ENCODE measurements around the gene BMF. TPM values are rescaled to one million over a fixed set of nuclear protein-coding genes. Genes with fewer than 3 reads are reported as not detected.

The BMF gene
- total RNA-seq, 2 experiments from 2014 or later: 4.8 to 11.1 TPM

GRCh38 chr15:40050788-40051470 lies 57.8 kb downstream of the BMF start:
- intact Hi-C loops (cut with micrococcal nuclease; ENCODE audit: unreplicated experiment): loop anchor here (5.0 kb wide), 1 partner anchor 271 kb away; the partner anchor contains the start of gene INAFM2
- TF ChIP-seq CTCF (conservative IDR thresholded peaks at IDR 0.05; ENCODE audit: low read length): no peak

GRCh38 chr15:40048926-40049475 lies 59.7 kb downstream of the BMF start:
- H3K27ac ChIP-seq (ENCODE audit: low read depth, low read length, poor library complexity, severe bottlenecking): peak overlapping the region; percentile 38
- H3K4me2 ChIP-seq (ENCODE audit: low read length): no peak overlapping the region
- no peak for TF ChIP-seq CTCF (conservative IDR thresholded peaks at IDR 0.05; ENCODE audit: low read length)
- TF ChIP-seq EZH2phosphoT487 (IDR thresholded peaks at IDR 0.05; ENCODE audit: borderline replicate concordance, low read depth, low read length): no peak
- no peaks in the 10 kb centered on the region for H3K79me2 ChIP-seq (ENCODE audit: insufficient read depth, low read depth, low read length)
- no peaks in the 10 kb centered on the region for H3K36me3 ChIP-seq (ENCODE audit: insufficient read depth, low read length)
- CTCF ChIA-PET (ENCODE audit: unreplicated experiment): interaction anchor here (1.5 to 4.5 kb wide), 3 partner anchors 9 to 57 kb away, joined by 3 to 81 read pairs (median 9); no protein-coding TSS in a partner anchor
- BruUV-seq (replicated peaks): no TSS peak
- H3K4me3 ChIP-seq (ENCODE audit: low read depth, low read length, poor library complexity, severe bottlenecking): no peak overlapping the region
- H2AFZ ChIP-seq (ENCODE audit: low read length): no peak overlapping the region
- H3K9me2 ChIP-seq (ENCODE audit: insufficient read depth, low read length): no peaks in the 10 kb centered on the region
- H3K9me3 ChIP-seq (ENCODE audit: low read length): no peaks in the 10 kb centered on the region
- no peaks in the 10 kb centered on the region for H4K20me1 ChIP-seq (ENCODE audit: insufficient read depth, low read length)
- POLR2A ChIA-PET: interaction anchor here (0.5 to 4.8 kb wide), 11 partner anchors 10 to 144 kb away, joined by 3 to 37 read pairs (median 4); partner anchors contain the start of gene BMF
- peaks cover 73% of the 10 kb centered on the region for H3K4me1 ChIP-seq (ENCODE audit: insufficient read depth, low read length, poor library complexity, severe bottlenecking)
- intact Hi-C loops (cut with micrococcal nuclease; ENCODE audit: unreplicated experiment): loop anchor here (5.0 kb wide), 2 partner anchors 128 to 267 kb away; partner anchors contain the start of gene FSIP1
- no peak for DNase-seq (ENCODE audit: low spot score)

More at GRCh38 chr15:40050788-40051470, 57.8 kb downstream of the BMF start:
- no peak for DNase-seq (ENCODE audit: low spot score)
- H3K9me2 ChIP-seq (ENCODE audit: insufficient read depth, low read length): no peaks in the 10 kb centered on the region
- H3K27ac ChIP-seq (ENCODE audit: low read depth, low read length, poor library complexity, severe bottlenecking): no peak overlapping the region
- CTCF ChIA-PET (ENCODE audit: unreplicated experiment): no interaction called here
- H4K20me1 ChIP-seq (ENCODE audit: insufficient read depth, low read length): no peaks in the 10 kb centered on the region
- H2AFZ ChIP-seq (ENCODE audit: low read length): no peak overlapping the region
- H3K36me3 ChIP-seq (ENCODE audit: insufficient read depth, low read length): no peaks in the 10 kb centered on the region
- POLR2A ChIA-PET: interaction anchor here (1.4 to 2.6 kb wide), 2 partner anchors 16 to 56 kb away, joined by 4 to 9 read pairs; no protein-coding TSS in a partner anchor
- peaks cover 74% of the 10 kb centered on the region for H3K4me1 ChIP-seq (ENCODE audit: insufficient read depth, low read length, poor library complexity, severe bottlenecking)
- no peak overlapping the region for H3K4me2 ChIP-seq (ENCODE audit: low read length)
- no TSS peak for BruUV-seq (replicated peaks)
- no peaks in the 10 kb centered on the region for H3K9me3 ChIP-seq (ENCODE audit: low read length)
- H3K4me3 ChIP-seq (ENCODE audit: low read depth, low read length, poor library complexity, severe bottlenecking): no peak overlapping the region
- H3K79me2 ChIP-seq (ENCODE audit: insufficient read depth, low read depth, low read length): no peaks in the 10 kb centered on the region
